Measurements from ENCODE around the gene REST. TPM values are rescaled to one million over a fixed set of nuclear protein-coding genes. Genes with fewer than 3 reads are reported as not detected.

REST gene
- total RNA-seq, 1 experiment from 2014 or later, result 55.4 TPM

- DNase-seq, result peak; percentile 98 to 100
- Histone ChIP-seq H3K9me3 (replicated peaks) (peaks cover 5% of the 10 kb centered on the region; the same call in 1 of the 2 replicates), H3K4me3 (peak within 1 kb of the TSS; percentile 84), H3K4me1 (0 out of 2 replicates have a peak, but pooled peaks cover 5% of the 10 kb centered on the region), H3K36me3 (peaks cover 22% of the 10 kb centered on the region), H3K27ac (peak within 1 kb of the TSS; percentile 75), H3K27me3 (no peaks in the 10 kb centered on the region)
These were observed 69.8 kb downstream of the REST start, which contains the start of gene NOA1 for GRCh38 chr4:56977321-56978012. TSS of gene NOA1 (minus strand) at chr4:56977606. CDS start at chr4:56977585, 21 bp downstream.

GRCh38 chr4:56978750-56979303 is 71.1 kb downstream of the REST start, which contains the start of gene POLR2B:
TSS of gene POLR2B (plus strand) at chr4:56978896. CDS start at chr4:56978986, 90 bp downstream.
- Histone ChIP-seq H3K4me1 (0 out of 2 replicates have a peak, but pooled peaks cover 5% of the 10 kb centered on the region), H3K9me3 (replicated peaks) (no peaks in the 10 kb centered on the region), H3K27ac (peak within 1 kb of the TSS; percentile 75), H3K36me3 (peaks cover 9% of the 10 kb centered on the region), H3K4me3 (peak within 1 kb of the TSS; percentile 84), H3K27me3 (no peaks in the 10 kb centered on the region)
- peak; percentile 97 to 98 for DNase-seq

GRCh38 chr4:56979421-56980072 is 71.8 kb downstream of the REST start:
- no peak overlapping the region for H3K27ac ChIP-seq
- peak; percentile 48 for DNase-seq
- no peaks in the 10 kb centered on the region for H3K9me3 ChIP-seq (replicated peaks)
- peaks cover 9% of the 10 kb centered on the region for H3K36me3 ChIP-seq
- 0 out of 2 replicates have a peak, but pooled peaks cover 5% of the 10 kb centered on the region for H3K4me1 ChIP-seq
- H3K4me3 ChIP-seq, result peak overlapping the region; percentile 84
- no peaks in the 10 kb centered on the region for H3K27me3 ChIP-seq

- H3K27ac ChIP-seq, result no peak overlapping the region
- H3K27me3 ChIP-seq, result no peaks in the 10 kb centered on the region
- no peaks in the 10 kb centered on the region for H3K9me3 ChIP-seq (replicated peaks)
- H3K4me3 ChIP-seq, result no peak overlapping the region
- no peaks in the 10 kb centered on the region for H3K4me1 ChIP-seq
- DNase-seq, result no peak
- H3K36me3 ChIP-seq, result peaks cover 25% of the 10 kb centered on the region
These were observed 74.1 kb downstream of the REST start for GRCh38 chr4:56981795-56982201.

- H3K9me3 ChIP-seq (replicated peaks), result no peaks in the 10 kb centered on the region
- H3K36me3 ChIP-seq, result peaks cover 60% of the 10 kb centered on the region
- H3K4me3 ChIP-seq, result no peak overlapping the region
- no peak overlapping the region for H3K27ac ChIP-seq
- H3K27me3 ChIP-seq, result no peaks in the 10 kb centered on the region
- DNase-seq, result no peak
- no peaks in the 10 kb centered on the region for H3K4me1 ChIP-seq
These were observed 78.5 kb downstream of the REST start for GRCh38 chr4:56986192-56986591.

GRCh38 chr4:56986952-56987351 is 79.3 kb downstream of the REST start:
- peaks cover 67% of the 10 kb centered on the region for H3K36me3 ChIP-seq
- H3K4me3 ChIP-seq, result no peak overlapping the region
- H3K4me1 ChIP-seq, result no peaks in the 10 kb centered on the region
- no peak overlapping the region for H3K27ac ChIP-seq
- H3K9me3 ChIP-seq (replicated peaks), result no peaks in the 10 kb centered on the region
- DNase-seq, result no peak
- no peaks in the 10 kb centered on the region for H3K27me3 ChIP-seq

GRCh38 chr4:56990109-56990905 is 82.6 kb downstream of the REST start:
- Histone ChIP-seq H3K4me3 (no peak overlapping the region), H3K27ac (no peak overlapping the region), H3K27me3 (no peaks in the 10 kb centered on the region), H3K9me3 (replicated peaks) (no peaks in the 10 kb centered on the region), H3K36me3 (peaks cover 84% of the 10 kb centered on the region), H3K4me1 (no peaks in the 10 kb centered on the region)
- DNase-seq, result peak in 1 of 2 experiments; percentile 13

- H3K4me3 ChIP-seq, result no peak overlapping the region
- peak in 1 of 2 experiments; percentile 25 for DNase-seq
- no peaks in the 10 kb centered on the region for H3K27me3 ChIP-seq
- H3K9me3 ChIP-seq (replicated peaks), result no peaks in the 10 kb centered on the region
- H3K27ac ChIP-seq, result no peak overlapping the region
- H3K36me3 ChIP-seq, result peaks cover 83% of the 10 kb centered on the region
- no peaks in the 10 kb centered on the region for H3K4me1 ChIP-seq
These were observed 87.8 kb downstream of the REST start for GRCh38 chr4:56995525-56995924.

GRCh38 chr4:56999751-57000150 is 92.1 kb downstream of the REST start:
- no peak overlapping the region for H3K27ac ChIP-seq
- H3K4me1 ChIP-seq, result no peaks in the 10 kb centered on the region
- DNase-seq, result no peak
- H3K9me3 ChIP-seq (replicated peaks), result no peaks in the 10 kb centered on the region
- peaks cover 81% of the 10 kb centered on the region for H3K36me3 ChIP-seq
- no peak overlapping the region for H3K4me3 ChIP-seq
- no peaks in the 10 kb centered on the region for H3K27me3 ChIP-seq

GRCh38 chr4:57013543-57014120 is 105.9 kb downstream of the REST start:
- no peaks in the 10 kb centered on the region for H3K4me1 ChIP-seq
- no peaks in the 10 kb centered on the region for H3K9me3 ChIP-seq (replicated peaks)
- H3K27ac ChIP-seq, result no peak overlapping the region
- no peaks in the 10 kb centered on the region for H3K27me3 ChIP-seq
- H3K36me3 ChIP-seq, result peaks cover 90% of the 10 kb centered on the region
- DNase-seq, result no peak
- H3K4me3 ChIP-seq, result no peak overlapping the region

Other genes starting within 250 kb of the REST start
- not detected in 2 replicates for gene HOPX, start 226.6 kb upstream of the REST start, total RNA-seq (2014; rRNA removed; shearing (Covaris generic))
- not detected in 2 replicates for gene SPINK2, start 86.2 kb upstream of the REST start, total RNA-seq (2014; rRNA removed; shearing (Covaris generic))
- gene NOA1, start 69.7 kb downstream of the REST start, total RNA-seq (2014; rRNA removed; shearing (Covaris generic)), result 25.3 and 27.4 TPM in 2 replicates
- gene POLR2B, start 71.0 kb downstream of the REST start, total RNA-seq (2014; rRNA removed; shearing (Covaris generic)), result 313 and 334 TPM in 2 replicates
- 1.8 and 2.3 TPM in 2 replicates for gene IGFBP7, start 202.5 kb downstream of the REST start, total RNA-seq (2014; rRNA removed; shearing (Covaris generic))